ENCODE measurements around the gene LRRIQ1.

The LRRIQ1 gene

GRCh38 chr12:85057370-85057963, 21.3 kb downstream of the LRRIQ1 start:
- peak in 22 of 42 donors; percentile 4 to 80 (median 25) for DNase-seq
- intact Hi-C loops (cut with DNase I), result no loop called here

GRCh38 chr12:85058339-85058738, 22.2 kb downstream of the LRRIQ1 start:
- intact Hi-C loops (cut with DNase I), result no loop called here
- no peak for DNase-seq

- no peak for DNase-seq
- intact Hi-C loops (cut with DNase I), result no loop called here
These were observed 23.4 kb downstream of the LRRIQ1 start for GRCh38 chr12:85059594-85059993.

GRCh38 chr12:85060916-85061315, 24.8 kb downstream of the LRRIQ1 start:
- no peak for DNase-seq
- intact Hi-C loops (cut with DNase I), result no loop called here

GRCh38 chr12:85065837-85066482, 29.8 kb downstream of the LRRIQ1 start:
- intact Hi-C loops (cut with DNase I), result no loop called here
- no peak for DNase-seq

GRCh38 chr12:85072826-85073225, 36.7 kb downstream of the LRRIQ1 start:
- no peak for DNase-seq
- intact Hi-C loops (cut with DNase I), result no loop called here

- intact Hi-C loops (cut with DNase I), result no loop called here
- peak in 3 of 42 donors; percentile 5 to 17 (median 10) for DNase-seq
These were observed 40.7 kb downstream of the LRRIQ1 start for GRCh38 chr12:85076688-85077430.

- intact Hi-C loops (cut with DNase I), result no loop called here
- no peak for DNase-seq
These were observed 48.9 kb downstream of the LRRIQ1 start for GRCh38 chr12:85085066-85085465.

- intact Hi-C loops (cut with DNase I), result no loop called here
- no peak for DNase-seq
These were observed 53.6 kb downstream of the LRRIQ1 start for GRCh38 chr12:85089792-85090191.

GRCh38 chr12:85092814-85093370, 56.7 kb downstream of the LRRIQ1 start:
- intact Hi-C loops (cut with DNase I), result no loop called here
- DNase-seq, result no peak

GRCh38 chr12:85095501-85095900, 59.4 kb downstream of the LRRIQ1 start:
- intact Hi-C loops (cut with DNase I), result no loop called here
- DNase-seq, result no peak

- no peak for DNase-seq
- intact Hi-C loops (cut with DNase I), result no loop called here
These were observed 94.5 kb downstream of the LRRIQ1 start for GRCh38 chr12:85130646-85131045.

- intact Hi-C loops (cut with DNase I), result no loop called here
- DNase-seq, result no peak
These were observed 102.7 kb downstream of the LRRIQ1 start for GRCh38 chr12:85138833-85139232.

GRCh38 chr12:85147331-85147730, 111.2 kb downstream of the LRRIQ1 start:
- intact Hi-C loops (cut with DNase I), result no loop called here
- no peak for DNase-seq

GRCh38 chr12:85152311-85152729, 116.2 kb downstream of the LRRIQ1 start:
- intact Hi-C loops (cut with DNase I), result no loop called here
- DNase-seq, result no peak

GRCh38 chr12:85155791-85156190, 119.6 kb downstream of the LRRIQ1 start:
- DNase-seq, result no peak
- intact Hi-C loops (cut with DNase I), result no loop called here

GRCh38 chr12:85156569-85156968, 120.4 kb downstream of the LRRIQ1 start:
- DNase-seq, result no peak
- intact Hi-C loops (cut with DNase I), result no loop called here

- intact Hi-C loops (cut with DNase I), result no loop called here
- DNase-seq, result no peak
These were observed 121.0 kb downstream of the LRRIQ1 start for GRCh38 chr12:85157035-85157603.

- intact Hi-C loops (cut with DNase I), result no loop called here
These were observed 127.7 kb downstream of the LRRIQ1 start for GRCh38 chr12:85163752-85164321.

More at GRCh38 chr12:85163752-85164321, 127.7 kb downstream of the LRRIQ1 start:
- no peak for DNase-seq

Data from head of caudate nucleus (tissue), 42 donors.